GM19238 (cell line): ENCODE data around the gene SLC1A1.
"Not testable (repeated sequence)": the region's sequence is repeated elsewhere in the genome, so short reads cannot be mapped to it uniquely, and the experiment has no call there.

Experiments
- DNase-seq: peaks from one replicate; pipeline ENCODE4 v3.0.0; 2011; ENCODE audit warnings: low spot score; ENCODE audit not compliant: insufficient read length

SLC1A1 gene

DNA sequence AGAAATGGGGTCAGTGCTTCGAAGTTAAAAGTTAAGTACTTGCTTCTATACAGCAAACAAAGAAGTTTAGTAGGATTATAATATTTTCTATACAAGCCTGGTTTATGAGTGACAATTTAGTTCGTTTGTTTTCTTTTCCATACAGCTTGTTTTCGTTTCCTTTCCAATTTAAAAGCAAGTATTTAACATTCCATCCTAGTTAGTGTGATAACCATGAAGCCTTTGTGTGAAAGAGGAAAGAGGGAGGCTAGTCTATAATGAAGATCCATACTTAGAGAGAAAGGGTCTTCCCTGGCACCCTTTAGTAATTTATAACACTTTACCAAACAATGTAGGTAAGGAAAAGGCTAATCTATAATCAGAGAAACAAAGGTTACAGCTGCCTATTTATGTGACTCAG, 51.0 kb downstream of the SLC1A1 start:
- DNase-seq = no peak

DNA sequence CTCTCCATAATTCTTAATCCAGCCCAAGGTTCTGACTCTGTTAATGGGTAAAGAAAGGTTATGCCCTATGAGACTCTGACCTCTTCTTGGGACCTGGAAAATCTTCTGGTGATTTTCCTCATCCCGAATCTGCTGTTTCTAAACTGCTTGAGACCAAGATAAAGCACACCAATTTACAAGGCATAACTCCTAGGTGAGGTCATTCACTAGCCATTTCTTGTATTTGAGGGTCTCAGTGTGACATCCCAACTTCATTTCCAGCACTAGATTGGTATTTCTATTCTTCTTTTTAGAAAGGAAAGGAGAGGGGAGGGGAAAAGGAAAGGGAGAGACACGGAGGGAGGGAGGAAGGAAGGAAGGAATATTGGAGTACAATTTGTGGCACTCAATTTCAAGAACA, 51.6 kb downstream of the SLC1A1 start:
- no peak for DNase-seq

DNA sequence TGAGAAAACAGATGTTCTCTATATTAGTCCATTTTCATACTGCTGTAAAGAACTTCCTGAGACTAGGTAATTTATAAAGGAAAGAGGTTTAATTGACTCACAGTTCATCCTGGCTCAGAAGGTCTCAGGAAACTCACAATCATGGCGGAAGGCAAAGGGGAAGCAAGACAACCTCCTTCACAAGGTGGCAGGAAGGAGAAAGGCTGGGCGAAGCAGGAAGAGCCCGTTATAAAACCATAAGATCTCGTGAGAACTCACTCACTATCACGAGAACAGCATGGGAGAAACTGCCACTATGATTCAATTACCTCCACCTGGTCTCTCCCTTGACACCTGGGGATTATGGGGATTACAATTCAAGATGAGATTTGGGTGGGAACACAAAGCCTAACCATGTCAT, 54.4 kb downstream of the SLC1A1 start:
- not testable (repeated sequence) for DNase-seq

DNA sequence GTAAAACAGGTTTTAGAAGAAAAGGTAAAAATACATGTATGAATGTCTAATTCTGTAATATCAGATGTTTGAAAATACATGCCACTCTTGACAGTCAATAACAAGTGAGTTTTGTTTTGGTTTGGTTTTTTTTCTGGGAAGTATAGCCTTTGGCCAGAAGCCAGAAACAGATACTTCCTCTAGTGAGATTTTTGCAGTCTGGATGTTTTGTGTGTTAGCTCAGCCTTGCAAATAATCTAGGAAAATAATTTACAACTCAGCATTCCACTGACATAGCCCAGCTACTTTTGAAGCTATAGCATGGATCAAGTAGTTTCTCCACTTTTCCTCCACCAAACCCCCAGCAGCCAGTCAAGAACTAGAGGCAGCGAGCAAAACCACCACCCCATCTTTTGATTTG, 56.7 kb downstream of the SLC1A1 start:
- DNase-seq = no peak

DNA sequence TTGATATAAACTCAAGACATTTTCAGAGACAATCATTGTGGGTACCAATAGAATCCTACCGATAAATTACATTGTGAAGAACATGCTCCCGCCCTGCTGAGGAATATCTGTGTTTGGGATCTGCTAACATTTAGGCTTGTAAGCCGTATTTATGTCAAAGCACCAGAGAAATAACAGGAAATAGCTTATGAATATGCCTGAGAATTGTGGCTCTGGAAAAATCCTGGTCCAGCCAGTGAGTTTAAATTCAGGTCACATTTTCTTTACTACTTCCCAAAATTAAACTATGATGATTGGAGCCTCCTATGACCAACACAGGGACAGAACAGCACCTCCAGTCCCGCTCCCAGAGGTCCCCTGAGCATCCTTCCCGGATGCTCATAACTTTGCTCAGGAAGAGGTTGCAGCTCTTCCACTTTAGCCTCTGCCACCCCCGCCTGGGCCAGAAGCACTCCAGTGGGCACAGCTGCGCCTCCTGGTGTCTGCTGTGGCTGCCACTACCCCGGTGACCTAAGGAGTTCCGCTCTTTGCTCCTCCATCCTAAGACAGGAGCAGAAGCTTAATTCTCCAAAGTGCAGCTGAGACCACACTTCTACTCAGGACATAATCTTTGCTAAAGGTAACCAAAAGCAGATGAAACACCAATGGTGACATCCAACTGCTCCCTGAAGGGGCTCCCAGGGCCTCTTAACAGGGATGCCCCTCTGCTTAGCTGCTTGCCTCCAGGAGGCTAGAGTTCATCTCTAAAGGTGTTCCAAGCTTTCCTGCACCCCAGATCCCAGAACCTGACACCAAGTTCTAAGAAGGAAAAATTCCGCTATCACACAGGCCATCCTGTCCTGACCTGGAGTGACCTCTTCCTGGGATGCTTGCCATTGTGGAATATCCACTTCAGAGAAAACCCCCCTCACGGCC, 58.8 kb downstream of the SLC1A1 start:
- no peak for DNase-seq

DNA sequence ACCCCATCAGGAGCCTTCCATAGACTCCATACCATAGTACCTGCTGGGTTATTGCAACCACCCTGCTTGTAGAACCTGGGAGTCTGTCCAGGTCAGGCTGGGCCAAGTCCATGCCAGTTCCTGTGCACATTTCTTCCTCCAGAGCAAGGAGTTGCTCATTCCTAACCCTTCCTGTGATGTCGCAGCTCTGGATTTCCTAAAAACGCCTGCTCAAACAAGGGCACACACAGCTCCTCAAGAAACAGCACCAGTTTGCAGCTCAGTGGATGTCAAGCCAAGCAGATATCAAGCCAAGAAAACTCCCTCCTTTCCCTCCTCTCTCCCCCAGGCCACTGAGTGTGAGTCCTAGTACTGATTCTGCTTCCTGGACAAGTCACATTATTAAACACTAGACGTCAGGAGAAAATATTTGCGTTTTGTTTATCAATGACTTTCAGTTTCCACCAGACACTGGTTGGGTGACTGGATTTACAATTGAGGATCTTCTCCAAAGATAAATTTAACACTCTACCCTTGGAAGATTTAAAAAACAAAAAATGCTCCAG, 59.6 kb downstream of the SLC1A1 start:
- no peak for DNase-seq

DNA sequence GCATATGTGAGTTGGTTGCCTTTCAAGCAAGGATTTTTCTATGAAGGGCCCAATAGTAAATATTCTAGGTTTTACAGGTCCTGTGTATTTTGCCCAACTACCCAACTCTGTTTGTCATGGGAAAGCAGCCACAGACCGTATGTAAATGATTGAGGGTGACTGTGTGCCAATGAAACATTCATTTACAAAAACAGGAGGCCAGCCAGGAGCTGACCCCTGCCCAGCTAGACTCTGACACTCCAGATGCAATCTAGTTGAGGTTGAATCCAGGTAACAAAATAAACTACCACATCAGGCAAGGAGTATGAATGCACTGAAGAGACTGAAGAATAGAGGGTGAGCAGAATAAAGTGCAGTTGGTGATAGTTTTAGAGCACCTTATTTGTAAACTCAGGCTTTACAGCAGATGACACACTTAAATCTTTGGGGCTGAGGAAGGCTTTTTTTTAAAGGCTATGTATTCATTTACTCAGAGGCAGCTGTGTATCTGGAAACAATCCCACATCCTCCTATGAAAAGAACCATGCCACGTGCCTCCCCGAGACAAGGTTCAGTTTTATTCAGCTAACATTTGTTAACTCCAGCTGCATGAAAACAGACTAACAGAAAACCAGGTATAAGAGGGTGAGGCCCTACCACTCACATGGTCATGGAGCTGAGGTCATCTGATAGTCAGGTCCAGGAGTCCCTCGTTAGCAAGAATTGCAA, 60.7 kb downstream of the SLC1A1 start:
- DNase-seq = no peak

DNA sequence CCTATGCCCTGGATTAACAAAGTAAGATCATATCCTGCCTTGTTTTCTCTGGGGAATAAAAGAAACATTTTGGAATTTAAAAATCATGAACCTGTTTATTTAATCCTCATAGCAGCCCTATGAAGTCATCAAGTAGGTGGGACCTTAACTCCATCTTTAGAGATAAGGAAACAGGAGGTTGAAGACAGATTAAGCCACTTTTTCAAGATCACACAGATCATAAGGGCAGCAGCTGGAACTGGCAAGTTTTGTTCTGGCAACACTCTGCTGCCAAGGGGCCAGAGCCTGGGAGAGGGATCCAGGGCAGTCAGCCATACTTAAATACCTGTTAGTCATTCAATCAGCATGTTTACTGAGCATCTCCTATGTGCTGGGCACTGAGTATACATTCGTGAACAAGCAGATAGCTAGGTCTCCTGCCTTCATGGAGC, 63.7 kb downstream of the SLC1A1 start:
- no peak for DNase-seq

DNA sequence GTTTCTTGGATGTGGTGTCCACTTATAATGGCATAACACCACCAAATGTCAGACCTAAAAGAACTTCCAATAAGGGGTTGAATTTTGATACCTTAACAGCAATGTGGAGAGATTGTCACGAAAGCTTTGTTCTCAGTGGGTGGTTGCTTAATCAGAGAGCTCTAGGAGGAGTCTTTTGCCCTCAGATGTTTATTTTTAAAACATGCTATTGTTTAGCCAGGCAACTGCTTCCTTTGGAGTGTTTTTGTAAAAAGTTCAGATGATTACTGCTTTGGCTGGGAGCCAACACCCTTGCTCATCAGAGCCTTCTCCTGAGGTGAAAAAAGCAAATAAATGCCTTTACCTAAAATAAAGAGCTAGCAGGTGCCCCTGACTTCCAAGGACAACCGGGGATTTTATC, 65.0 kb downstream of the SLC1A1 start:
- DNase-seq = no peak

DNA sequence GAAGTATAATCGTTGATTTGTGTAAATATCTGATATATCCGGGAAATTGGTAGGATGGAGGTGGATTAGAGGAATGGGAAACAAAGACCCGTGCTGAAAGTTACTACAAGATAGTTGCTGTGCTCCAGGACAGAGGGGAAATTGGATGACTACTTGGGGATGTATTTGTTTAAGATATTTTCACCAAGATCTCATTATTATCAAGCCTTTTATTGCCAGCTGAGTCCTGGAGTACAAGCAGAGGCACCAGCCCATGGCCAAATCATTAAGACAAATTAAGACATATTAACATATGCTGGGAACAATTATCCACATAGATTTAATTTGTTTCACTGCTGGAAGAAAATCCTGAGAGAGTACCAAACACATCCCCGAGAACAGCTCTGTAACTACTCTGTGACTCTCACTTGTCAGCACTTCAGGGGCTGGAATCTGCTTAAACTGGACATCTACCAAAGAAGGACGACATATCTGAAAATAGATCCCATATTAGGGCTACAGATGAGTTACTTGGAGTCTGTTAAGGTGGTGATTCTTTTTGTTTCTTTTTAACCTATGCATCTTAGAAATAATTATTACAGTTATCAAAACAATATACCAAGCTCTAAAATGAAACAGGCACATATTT, 68.2 kb downstream of the SLC1A1 start:
- DNase-seq = no peak

DNA sequence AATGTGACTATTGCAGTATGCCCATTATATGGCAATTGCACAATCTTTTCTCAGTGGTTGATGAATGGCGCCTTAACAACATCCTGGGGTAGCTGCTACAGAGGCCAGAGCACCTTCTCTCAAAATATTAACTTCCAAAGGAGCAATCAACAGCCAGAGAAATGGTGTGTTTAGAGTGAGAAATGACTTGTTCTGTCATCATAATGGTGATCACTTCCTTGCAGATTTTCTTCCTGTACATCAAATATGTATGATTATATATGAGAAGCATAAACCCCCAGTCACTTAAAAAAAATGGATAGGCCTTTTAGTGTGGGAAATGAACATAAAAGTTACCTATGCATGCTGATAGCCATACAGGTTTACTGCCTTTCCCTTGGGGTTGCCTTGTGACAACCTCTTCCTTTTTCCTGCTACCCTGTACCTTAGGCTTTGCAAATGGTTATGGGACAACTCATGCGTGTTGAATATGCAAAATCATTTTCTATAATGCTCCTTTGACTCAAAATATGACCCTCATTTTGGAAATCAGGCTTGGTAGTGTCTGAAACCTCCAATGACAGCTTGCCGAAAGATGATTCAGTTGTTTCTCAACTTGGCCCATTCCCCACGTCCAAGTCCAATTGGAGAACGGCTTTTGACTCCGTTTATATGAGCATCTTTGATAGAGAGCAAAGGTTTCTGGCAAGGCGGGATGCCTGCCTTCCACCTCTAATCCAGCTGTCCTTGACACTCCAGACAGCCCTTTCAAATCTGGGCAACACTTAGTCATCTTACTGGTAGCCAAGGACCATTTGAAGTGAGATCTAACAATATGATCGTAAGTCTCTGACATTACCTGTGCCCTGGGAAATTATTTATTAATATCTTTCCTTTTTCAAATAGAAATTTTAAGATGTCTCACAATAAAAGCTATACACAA, 69.3 kb downstream of the SLC1A1 start:
- DNase-seq = peak; percentile 11

DNA sequence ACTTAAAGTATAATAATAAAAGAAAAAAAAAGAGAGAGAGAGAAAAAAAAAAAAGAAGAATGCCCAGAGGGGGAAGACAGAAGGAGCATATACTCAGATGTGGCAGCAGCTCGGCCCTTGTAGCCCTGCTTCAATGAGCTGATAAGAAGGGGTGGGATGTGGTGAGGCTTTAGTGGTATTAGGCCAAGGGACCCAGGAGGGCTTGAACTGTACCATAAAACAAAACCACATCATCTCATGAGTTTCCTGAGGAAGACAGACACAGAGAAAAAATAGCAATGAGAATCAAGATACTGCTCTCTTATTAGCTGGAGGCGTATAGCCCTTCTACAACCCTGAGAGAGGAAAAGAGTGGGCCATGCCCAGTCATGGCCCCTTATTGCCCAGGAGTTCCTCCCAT, 72.8 kb downstream of the SLC1A1 start:
- no peak for DNase-seq

DNA sequence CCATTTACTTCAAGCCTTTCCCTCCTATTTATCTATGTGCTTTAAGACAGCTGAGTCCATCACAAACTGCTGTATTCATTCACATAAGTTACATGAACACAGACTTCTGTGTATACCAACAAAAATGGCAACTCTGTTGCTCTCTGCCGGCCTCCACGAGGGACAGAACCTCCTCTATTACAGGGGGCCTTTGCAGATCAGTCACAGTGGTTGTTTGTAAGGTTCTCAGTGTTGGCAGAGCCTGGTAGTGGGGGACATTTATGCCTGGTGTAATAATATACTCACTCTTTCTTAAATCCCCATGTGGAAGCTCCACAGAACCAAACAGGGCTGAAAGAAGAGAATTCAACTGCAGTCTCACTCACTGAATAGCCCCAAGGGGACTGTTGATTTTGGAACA, 76.5 kb downstream of the SLC1A1 start:
- no peak for DNase-seq

DNA sequence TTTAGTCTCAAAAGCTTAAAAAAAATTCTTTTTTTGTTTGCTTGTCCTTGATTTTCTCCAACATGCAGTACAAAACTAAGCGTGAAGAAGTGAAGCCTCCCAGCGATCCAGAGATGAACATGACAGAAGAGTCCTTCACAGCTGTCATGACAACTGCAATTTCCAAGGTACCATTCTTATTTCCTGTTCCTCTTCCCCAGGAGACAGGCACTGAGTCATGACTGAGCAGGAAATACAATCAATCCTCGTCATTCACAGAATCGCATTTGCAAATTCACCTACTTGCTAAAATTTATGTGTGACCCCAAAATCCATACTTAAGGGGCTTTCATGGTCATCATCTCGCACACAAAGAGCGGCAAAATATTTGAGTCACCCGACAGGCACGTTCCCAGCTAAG, 77.3 kb downstream of the SLC1A1 start:
- DNase-seq = no peak

DNA sequence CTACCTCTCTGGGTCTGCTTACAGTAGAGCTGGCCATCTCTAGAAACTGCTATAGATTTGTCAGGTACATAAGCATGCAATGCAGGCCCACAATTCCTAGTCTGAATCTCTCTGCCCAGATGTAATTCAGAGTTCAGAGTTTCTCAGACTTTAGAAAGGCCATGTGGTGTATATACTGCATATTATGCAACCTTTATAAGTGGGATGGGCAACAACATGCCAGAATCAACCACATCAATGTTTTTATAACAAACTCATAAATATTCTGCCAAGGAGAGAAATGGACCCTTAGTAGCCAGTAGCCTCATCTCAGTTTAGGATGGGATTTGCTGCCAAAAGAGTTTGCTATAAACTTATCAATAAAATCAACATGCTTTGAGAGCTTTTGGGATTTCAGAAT, 78.8 kb downstream of the SLC1A1 start:
- no peak for DNase-seq

DNA sequence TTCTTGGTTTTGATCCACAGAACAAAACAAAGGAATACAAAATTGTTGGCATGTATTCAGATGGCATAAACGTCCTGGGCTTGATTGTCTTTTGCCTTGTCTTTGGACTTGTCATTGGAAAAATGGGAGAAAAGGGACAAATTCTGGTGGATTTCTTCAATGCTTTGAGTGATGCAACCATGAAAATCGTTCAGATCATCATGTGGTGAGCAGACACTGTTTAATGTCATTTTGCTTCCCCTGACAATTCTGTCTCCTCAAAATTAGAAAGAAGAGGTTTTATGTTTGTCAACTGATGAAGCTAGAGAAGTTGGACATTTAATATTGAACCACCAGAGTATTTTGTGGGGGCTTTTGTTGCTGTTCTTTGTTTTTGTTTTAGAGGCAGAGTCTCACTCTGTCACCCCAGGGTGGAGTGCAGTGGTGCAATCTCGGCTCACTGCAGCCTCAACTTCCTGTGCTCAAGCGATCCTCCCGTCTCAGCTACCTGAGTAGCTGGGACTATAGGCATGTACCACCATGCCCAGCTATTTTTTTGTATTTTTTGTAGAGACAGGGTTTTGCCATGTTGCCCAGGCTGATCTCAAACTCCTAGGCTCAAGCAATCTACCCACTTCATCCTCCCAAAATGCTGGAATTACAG, 82.0 kb downstream of the SLC1A1 start:
- no peak for DNase-seq

DNA sequence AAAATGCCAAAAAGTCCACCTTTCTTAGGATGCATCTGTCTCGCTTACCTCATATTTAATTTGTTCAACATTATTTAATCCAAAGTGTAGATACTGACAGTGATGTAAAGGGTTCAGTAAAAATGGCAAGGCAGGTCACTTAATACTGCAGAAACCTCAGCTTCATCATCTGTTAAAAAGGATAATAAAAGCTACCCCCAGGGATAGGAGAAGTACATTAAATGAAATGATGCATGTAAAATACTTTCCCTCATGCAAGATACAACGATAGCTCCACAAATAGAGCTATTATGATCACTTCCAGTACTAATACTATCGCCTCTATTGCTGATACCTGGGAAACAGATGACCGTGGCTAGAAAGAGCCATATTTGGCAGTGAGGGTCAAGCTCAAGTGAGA, 82.9 kb downstream of the SLC1A1 start:
- DNase-seq = no peak

DNA sequence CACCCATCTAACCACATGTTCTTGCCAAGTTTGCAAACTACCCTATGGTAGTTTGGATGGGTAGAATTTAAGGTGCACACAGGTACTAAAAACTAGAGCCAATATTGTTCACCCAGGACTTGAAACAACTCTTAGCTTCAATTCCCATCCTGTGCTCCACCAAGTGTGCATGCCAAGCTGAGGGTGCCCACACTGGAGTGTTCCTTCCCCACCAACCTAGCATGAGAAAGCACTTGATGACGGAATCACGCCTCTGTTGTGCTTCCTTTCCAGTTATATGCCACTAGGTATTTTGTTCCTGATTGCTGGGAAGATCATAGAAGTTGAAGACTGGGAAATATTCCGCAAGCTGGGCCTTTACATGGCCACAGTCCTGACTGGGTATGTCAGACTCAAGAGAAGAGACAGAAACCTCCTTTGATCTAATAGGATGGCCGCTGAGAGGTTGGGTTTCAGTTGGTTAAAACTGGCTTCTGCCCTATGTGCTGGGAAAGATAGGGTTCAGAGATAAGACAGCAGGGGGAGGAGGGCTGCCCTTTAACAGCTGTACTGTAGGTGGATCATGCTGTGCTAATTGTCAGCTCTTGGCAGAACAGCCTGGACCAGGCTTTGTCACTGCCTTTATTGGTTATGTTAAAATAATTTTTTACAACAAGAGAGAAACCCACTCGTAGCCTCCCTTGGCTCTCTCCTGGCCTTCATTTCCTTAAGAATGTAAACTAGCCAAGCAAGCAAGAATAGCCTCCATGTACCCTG, 83.5 kb downstream of the SLC1A1 start:
- no peak for DNase-seq

DNA sequence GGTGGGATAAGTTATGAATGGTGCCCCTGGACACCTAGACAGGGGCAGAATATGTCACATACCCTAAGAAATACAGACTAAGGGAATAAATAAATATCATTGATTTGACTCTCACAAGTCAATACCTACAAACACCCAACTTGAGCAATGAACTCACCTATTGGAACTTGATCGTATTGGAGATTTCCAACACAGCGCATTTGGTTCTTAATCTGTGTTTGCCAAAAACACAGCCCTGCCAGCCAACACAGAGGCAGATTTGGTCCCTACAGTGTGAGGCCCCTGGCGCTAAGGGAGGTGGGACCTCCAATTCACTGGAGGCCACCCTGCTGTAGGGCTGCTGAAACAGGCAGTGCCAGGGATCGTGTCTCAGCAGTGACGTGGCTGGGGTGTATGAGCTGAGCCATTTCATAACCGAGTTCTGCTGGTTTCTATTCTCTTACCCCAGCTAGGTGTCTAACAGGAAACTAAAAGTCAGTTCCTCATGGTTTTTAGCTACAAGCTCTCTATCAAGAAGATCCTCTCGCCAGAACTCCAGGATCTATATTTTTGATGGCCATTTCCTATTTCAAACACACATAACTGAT, 84.5 kb downstream of the SLC1A1 start:
- DNase-seq = no peak
